HEK293T (cell line): ENCODE measurements around the gene PATL2.

Experiments used
- FOXM1 ChIP-seq: fragments of 450-650 bp; IDR thresholded peaks from 2 replicates; pipeline ENCODE4 v1.6.1; 2017; ENCODE audit warnings: mild to moderate bottlenecking, borderline replicate concordance
- SP1 ChIP-seq: fragments of 450-650 bp; IDR thresholded peaks from 2 replicates; pipeline ENCODE4 v1.6.1; 2017

GRCh38 chr15:44656913-44657312 lies 54.2 kb downstream of the PATL2 start:
- TF ChIP-seq SP1 (no peak), FOXM1 (no peak)
